Body of pancreas (tissue), 4 donors: ENCODE results near the gene AP3D1.

ENCODE experiments used
- CTCF ChIP-seq, 7 experiments: fragments of 450-650 bp in 4 of 7; fragments of 200-600 bp in 3 of 7; sonication (generic) in 3 of 7; IDR thresholded peaks; one replicate each; pipeline ENCODE4 v1.5.1; 2016 to 2019; ENCODE audit warnings: antibody characterized with exemption in 7 of 7
- POLR2A ChIP-seq, 3 donors: fragments of 450-650 bp; IDR thresholded peaks; one replicate each; pipeline ENCODE4 v1.6.1; 2016; ENCODE audit warnings: antibody characterized with exemption in 3 of 3, mild to moderate bottlenecking in 2 of 3

- TF ChIP-seq CTCF (IDR thresholded peaks at IDR 0.05) = no peak
- no peak for TF ChIP-seq POLR2A (IDR thresholded peaks at IDR 0.05)
Observed at GRCh38 chr19:2080336-2080988, 70.9 kb downstream of the AP3D1 start.
